NAMALWA (cell line): Measurements from ENCODE around the gene ERICH6.

ENCODE experiments used
- DNase-seq: peaks from one replicate; pipeline ENCODE4 v3.0.0-alpha.2; 2015; ENCODE audit warnings: low spot score

ERICH6 gene

GRCh38 chr3:150703756-150704344, at the start of gene ERICH6:
Gene ERICH6, minus strand, starts transcription at chr3:150703920. Its CDS starts 22 bp downstream, at chr3:150703898.
- DNase-seq = peak; percentile 96

- no peak for DNase-seq
Measured at GRCh38 chr3:150751781-150752263, 48.1 kb upstream of the ERICH6 start.

GRCh38 chr3:150749255-150749654, 45.5 kb upstream of the ERICH6 start:
- no peak for DNase-seq

- no peak for DNase-seq
Measured at GRCh38 chr3:150748684-150749047, 44.9 kb upstream of the ERICH6 start.

- DNase-seq = no peak
Measured at GRCh38 chr3:150747886-150748683, 44.4 kb upstream of the ERICH6 start.

- DNase-seq = no peak
Measured at GRCh38 chr3:150746791-150747590, 43.3 kb upstream of the ERICH6 start.

GRCh38 chr3:150745832-150746231, 42.1 kb upstream of the ERICH6 start:
- DNase-seq = no peak

- DNase-seq = no peak
Measured at GRCh38 chr3:150744919-150745211, 41.1 kb upstream of the ERICH6 start.

- no peak for DNase-seq
Measured at GRCh38 chr3:150744041-150744918, 40.6 kb upstream of the ERICH6 start.

GRCh38 chr3:150743508-150743907, 39.8 kb upstream of the ERICH6 start:
- DNase-seq = no peak

- DNase-seq = no peak
Measured at GRCh38 chr3:150742679-150743078, 39.0 kb upstream of the ERICH6 start.

- no peak for DNase-seq
Measured at GRCh38 chr3:150742141-150742523, 38.4 kb upstream of the ERICH6 start.

- no peak for DNase-seq
Measured at GRCh38 chr3:150741497-150742140, 37.9 kb upstream of the ERICH6 start.

- no peak for DNase-seq
Measured at GRCh38 chr3:150740733-150741496, 37.2 kb upstream of the ERICH6 start.

- no peak for DNase-seq
Measured at GRCh38 chr3:150739877-150740645, 36.3 kb upstream of the ERICH6 start.

- peak; percentile 54 for DNase-seq
Measured at GRCh38 chr3:150739200-150739863, 35.6 kb upstream of the ERICH6 start.

GRCh38 chr3:150738688-150739087, 35.0 kb upstream of the ERICH6 start:
- DNase-seq = peak; percentile 63

- peak; percentile 26 for DNase-seq
Measured at GRCh38 chr3:150737874-150738679, 34.4 kb upstream of the ERICH6 start.
